CD14-positive monocyte (primary cell): ENCODE data around the gene BAHCC1. TPM values are rescaled to one million over a fixed set of nuclear protein-coding genes. Genes with fewer than 3 reads are reported as not detected.

Experiments
- DNase-seq, 3 donors: peaks; one replicate each; pipeline ENCODE4 v3.0.0-alpha.2; 2011 to 2022
- H2AFZ ChIP-seq: 2 replicates; pipeline ENCODE4 v1.6.0; 2012; ENCODE audit warnings: mild to moderate bottlenecking, low read depth, low read length, inconsistent platforms; ENCODE audit not compliant: insufficient read depth, poor library complexity, severe bottlenecking
- H3K27ac ChIP-seq, 2 donors: 1 replicate in 1 of 2; 2 replicates in 1 of 2; pipeline ENCODE4 v1.5.1; 2012 to 2013; ENCODE audit warnings: low read length in 2 of 2, control low read depth in 1 of 2, inconsistent platforms in 1 of 2, low read depth in 1 of 2, mild to moderate bottlenecking in 1 of 2
- H3K27me3 ChIP-seq, 2 donors: one replicate each; pipeline versions ENCODE4 v1.6.0 to v1.6.1; 2011 to 2013; ENCODE audit warnings: low read length in 2 of 2; ENCODE audit not compliant: control insufficient read depth in 2 of 2, insufficient read depth in 2 of 2
- H3K36me3 ChIP-seq, 2 donors: replicated peaks in 1 of 2; 1 replicate in 1 of 2; 2 replicates in 1 of 2; pipeline versions ENCODE4 v1.5.1 to v1.6.1; 2012 to 2013; ENCODE audit warnings: low read length in 2 of 2, control low read depth in 1 of 2, inconsistent platforms in 1 of 2, mild to moderate bottlenecking in 1 of 2; ENCODE audit not compliant: insufficient read depth in 2 of 2, control insufficient read depth in 1 of 2
- H3K4me1 ChIP-seq, 2 donors: 1 replicate in 1 of 2; 2 replicates in 1 of 2; pipeline versions ENCODE4 v1.5.1 to v1.6.1; 2012 to 2013; ENCODE audit warnings: low read length in 2 of 2, control low read depth in 1 of 2, inconsistent platforms in 1 of 2, mild to moderate bottlenecking in 1 of 2, moderate library complexity in 1 of 2; ENCODE audit not compliant: insufficient read depth in 2 of 2, control insufficient read depth in 1 of 2
- H3K4me2 ChIP-seq: replicated peaks from 2 replicates; pipeline ENCODE3; 2012; ENCODE audit warnings: low read length, moderate library complexity, mild to moderate bottlenecking; ENCODE audit not compliant: poor library complexity, severe bottlenecking; ENCODE audit errors: extremely low read depth
- H3K4me3 ChIP-seq, 3 experiments: fragments of 200-600 bp in 1 of 3; sonication (generic) in 1 of 3; replicated peaks in 1 of 3; 1 replicate in 2 of 3; 2 replicates in 1 of 3; pipeline ENCODE4 v1.5.1; 2011 to 2013; ENCODE audit warnings: low read length in 3 of 3, mild to moderate bottlenecking in 3 of 3, control low read depth in 2 of 3, low read depth in 2 of 3, inconsistent platforms in 1 of 3, moderate library complexity in 1 of 3
- H3K79me2 ChIP-seq: 2 replicates; pipeline ENCODE4 v1.6.0; 2012; ENCODE audit warnings: mild to moderate bottlenecking, control low read depth, inconsistent platforms, low read length, moderate library complexity; ENCODE audit not compliant: insufficient read depth
- H3K9ac ChIP-seq: 2 replicates; pipeline ENCODE4 v1.6.0; 2017; ENCODE audit warnings: low read length, mild to moderate bottlenecking; ENCODE audit not compliant: insufficient read depth, poor library complexity, severe bottlenecking
- H3K9me3 ChIP-seq, 2 donors: replicated peaks in 1 of 2; 1 replicate in 1 of 2; 2 replicates in 1 of 2; pipeline versions ENCODE4 v1.5.1 to v1.6.1; 2012 to 2013; ENCODE audit warnings: low read length in 2 of 2, control low read depth in 1 of 2; ENCODE audit not compliant: control insufficient read depth in 1 of 2, insufficient read depth in 1 of 2
- H4K20me1 ChIP-seq: 2 replicates; pipeline ENCODE4 v1.6.0; 2012; ENCODE audit warnings: mild to moderate bottlenecking, low read length, control low read depth, moderate library complexity; ENCODE audit not compliant: insufficient read depth
- H3K27ac Mint-ChIP-seq, 7 donors: one replicate each; pipeline ENCODE4 v1.8.0; 2020; ENCODE audit warnings: mild to moderate bottlenecking in 7 of 7, mixed read lengths in 7 of 7, moderate library complexity in 6 of 7, inconsistent platforms in 2 of 7
- H3K27me3 Mint-ChIP-seq, 3 donors: one replicate each; pipeline ENCODE4 v1.8.0; 2021 to 2022; ENCODE audit warnings: low read depth in 3 of 3, mild to moderate bottlenecking in 3 of 3, mixed read lengths in 3 of 3, moderate library complexity in 3 of 3, inconsistent platforms in 1 of 3
- H3K36me3 Mint-ChIP-seq, 2 donors: one replicate each; pipeline ENCODE4 v1.8.0; 2020; ENCODE audit warnings: mixed read lengths in 2 of 2, inconsistent platforms in 1 of 2, mild to moderate bottlenecking in 1 of 2
- H3K4me1 Mint-ChIP-seq: one replicate; pipeline ENCODE4 v1.8.0; 2020; ENCODE audit warnings: mild to moderate bottlenecking, mixed read lengths
- H3K4me3 Mint-ChIP-seq, 2 donors: one replicate each; pipeline ENCODE4 v1.8.0; 2020; ENCODE audit warnings: mild to moderate bottlenecking in 2 of 2, mixed read lengths in 2 of 2, moderate library complexity in 1 of 2
- H3K9me3 Mint-ChIP-seq, 7 donors: one replicate each; pipeline ENCODE4 v1.8.0; 2020 to 2022; ENCODE audit warnings: mixed read lengths in 7 of 7, mild to moderate bottlenecking in 6 of 7, moderate library complexity in 6 of 7, inconsistent platforms in 2 of 7
- WGBS: methylation state at CpG from one replicate; pipeline ENCODE4 v1.1.5; 2013; ENCODE audit warnings: missing lambda C conversion rate; ENCODE audit not compliant: insufficient coverage; 5-methylcytosine and 5-hydroxymethylcytosine counted together
- intact Hi-C, 2 donors: fragments of 100-400 bp; cut with micrococcal nuclease; formaldehyde crosslinking; loops; one replicate each; pipeline versions ENCODE4 v1.15.0 to v1.15.1; 2023
- polyA plus RNA-seq, 3 donors: library from polyadenylated mRNA; depleted of rRNA in 1 of 3; unstranded in 2 of 3; stranded (reverse) in 1 of 3; fragments of 300-500 nt in 2 of 3; fragments of >200 nt in 1 of 3; fragmentation: Illumina TruSeq in 2 of 3; gene quantifications; 1 replicate in 2 of 3; 2 replicates in 1 of 3; pipeline ENCODE4 v1.2.3, GENCODE V29; 2012 to 2021
- TF ChIP-seq, protein P1 (sequence below): fragments of 200-600 bp; IDR thresholded peaks from one replicate; pipeline ENCODE4 v1.8.0; 2022; ENCODE audit warnings: antibody characterized with exemption, mild to moderate bottlenecking

BAHCC1 gene
- polyA plus RNA-seq, 3 donors: 0.11 to 8.8 (median 0.27) TPM

DNA sequence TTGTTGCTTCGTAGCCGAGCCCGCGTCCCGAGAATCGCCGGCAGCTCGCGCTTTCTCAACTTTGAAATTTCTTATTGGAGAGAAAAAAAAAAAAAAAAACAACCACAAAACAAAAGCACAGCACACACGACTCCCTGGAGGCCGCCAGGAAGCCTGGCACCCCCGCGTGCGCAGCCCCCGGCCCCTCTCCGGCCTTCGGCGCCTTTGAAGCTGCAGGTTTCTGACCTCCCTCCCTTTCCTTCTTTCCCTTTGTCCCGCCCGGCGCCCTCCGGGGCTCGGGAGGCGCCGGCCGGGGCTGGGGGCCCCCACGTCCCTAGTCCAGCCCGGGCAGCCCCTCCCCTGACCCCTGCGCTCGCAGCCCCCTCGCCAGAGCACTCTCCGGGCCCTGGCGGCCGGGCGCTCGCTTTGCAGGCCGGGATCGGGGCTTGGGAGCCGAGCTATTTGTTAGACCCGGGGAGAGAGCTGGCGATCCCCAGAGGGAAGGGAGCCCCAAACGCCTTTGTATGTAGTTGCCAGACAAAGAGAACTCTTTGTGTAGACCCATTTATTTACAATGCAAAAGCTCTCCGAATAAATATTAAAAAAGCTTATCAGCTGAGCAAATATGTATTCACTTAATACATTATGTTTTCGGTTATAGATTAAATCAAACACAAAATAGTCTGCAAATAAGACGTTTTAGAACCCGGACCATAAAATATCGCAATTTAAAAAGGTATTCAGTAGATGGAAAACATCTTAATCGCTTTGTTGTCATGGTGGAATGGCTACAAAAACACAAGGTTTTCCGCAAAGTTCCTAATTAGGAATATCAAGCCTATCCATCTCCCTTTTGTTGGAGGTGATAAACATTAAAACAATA is 2.3 kb downstream of the BAHCC1 start:
- WGBS: 0% methylated on average over 25 of the region's 49 CpGs
- peaks cover 0 to 4% of the 10 kb centered on the region in 2 donors for H3K36me3 Mint-ChIP-seq
- H3K79me2 ChIP-seq: peaks cover 87% of the 10 kb centered on the region
- H2AFZ ChIP-seq: peak overlapping the region; percentile 86
- H4K20me1 ChIP-seq: peaks cover 16% of the 10 kb centered on the region
- peak overlapping the region; percentile 55 to 93 (median 60) for H3K4me3 ChIP-seq
- H3K9me3 Mint-ChIP-seq: no peaks in the 10 kb centered on the region
- H3K36me3 ChIP-seq: no peaks in the 10 kb centered on the region
- TF ChIP-seq, protein P1, sequence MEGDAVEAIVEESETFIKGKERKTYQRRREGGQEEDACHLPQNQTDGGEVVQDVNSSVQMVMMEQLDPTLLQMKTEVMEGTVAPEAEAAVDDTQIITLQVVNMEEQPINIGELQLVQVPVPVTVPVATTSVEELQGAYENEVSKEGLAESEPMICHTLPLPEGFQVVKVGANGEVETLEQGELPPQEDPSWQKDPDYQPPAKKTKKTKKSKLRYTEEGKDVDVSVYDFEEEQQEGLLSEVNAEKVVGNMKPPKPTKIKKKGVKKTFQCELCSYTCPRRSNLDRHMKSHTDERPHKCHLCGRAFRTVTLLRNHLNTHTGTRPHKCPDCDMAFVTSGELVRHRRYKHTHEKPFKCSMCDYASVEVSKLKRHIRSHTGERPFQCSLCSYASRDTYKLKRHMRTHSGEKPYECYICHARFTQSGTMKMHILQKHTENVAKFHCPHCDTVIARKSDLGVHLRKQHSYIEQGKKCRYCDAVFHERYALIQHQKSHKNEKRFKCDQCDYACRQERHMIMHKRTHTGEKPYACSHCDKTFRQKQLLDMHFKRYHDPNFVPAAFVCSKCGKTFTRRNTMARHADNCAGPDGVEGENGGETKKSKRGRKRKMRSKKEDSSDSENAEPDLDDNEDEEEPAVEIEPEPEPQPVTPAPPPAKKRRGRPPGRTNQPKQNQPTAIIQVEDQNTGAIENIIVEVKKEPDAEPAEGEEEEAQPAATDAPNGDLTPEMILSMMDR: peak; percentile 64
- H3K4me1 ChIP-seq: peaks cover 52 to 78% of the 10 kb centered on the region in 2 donors
- H3K4me3 Mint-ChIP-seq: peak overlapping the region; percentile 92 to 93
- peak overlapping the region; percentile 72 to 88 (median 82) for H3K27ac Mint-ChIP-seq
- peak overlapping the region; percentile 80 to 92 for H3K27ac ChIP-seq
- peaks cover 0 to 2% (median 2%) of the 10 kb centered on the region in 3 donors for H3K27me3 Mint-ChIP-seq
- H3K4me2 ChIP-seq: peak overlapping the region; percentile 84
- peak in 2 of 3 donors; percentile 51 to 59 for DNase-seq
- H3K9me3 ChIP-seq: no peaks in the 10 kb centered on the region
- H3K27me3 ChIP-seq: no peaks in the 10 kb centered on the region
- H3K4me1 Mint-ChIP-seq: peaks cover 56% of the 10 kb centered on the region
- H3K9ac ChIP-seq: peak overlapping the region; percentile 86
- intact Hi-C loops: loop anchor here (5.0 to 10.0 kb wide), 3 partner anchors 70 to 115 kb away; partner anchors contain the start of gene ACTG1 (in 1 of the 2)

- Histone ChIP-seq H3K4me3 (peak overlapping the region; percentile 60 to 93 (median 67)), H3K36me3 (no peaks in the 10 kb centered on the region), H3K27ac (peak overlapping the region in 1 of 2 donors; percentile 92), H4K20me1 (peaks cover 18% of the 10 kb centered on the region), H3K9ac (peak overlapping the region; percentile 63), H3K79me2 (peaks cover 87% of the 10 kb centered on the region), H3K27me3 (no peaks in the 10 kb centered on the region), H3K4me2 (peak overlapping the region; percentile 84), H3K4me1 (peaks cover 46 to 72% of the 10 kb centered on the region in 2 donors), H3K9me3 (no peaks in the 10 kb centered on the region), H2AFZ (peak overlapping the region; percentile 70)
- intact Hi-C loops: loop anchor here (5.0 to 10.0 kb wide), 3 partner anchors 71 to 114 kb away; partner anchors contain the start of gene ACTG1 (in 1 of the 2)
- H3K4me3 Mint-ChIP-seq: peak overlapping the region; percentile 92 to 93
- 6% methylated on average over 40 of the region's 48 CpGs for whole genome bisulfite sequencing
- H3K27me3 Mint-ChIP-seq: peaks cover 0 to 2% (median 2%) of the 10 kb centered on the region in 3 donors
- H3K27ac Mint-ChIP-seq: peak overlapping the region; percentile 38 to 88 (median 80)
- no peak for DNase-seq
- peaks cover 53% of the 10 kb centered on the region for H3K4me1 Mint-ChIP-seq
- TF ChIP-seq, protein P1: no peak
- no peaks in the 10 kb centered on the region for H3K9me3 Mint-ChIP-seq
- H3K36me3 Mint-ChIP-seq: peaks cover 0 to 6% of the 10 kb centered on the region in 2 donors
Observed at GRCh38 chr17:81398176-81398831, 3.0 kb downstream of the BAHCC1 start.
